ENCODE data around the gene PLK2. TPM values are rescaled to one million over a fixed set of nuclear protein-coding genes. Genes with fewer than 3 reads are reported as not detected.

Gene PLK2
- total RNA-seq, 1 donor from 2014 or later = 18.2 TPM

- H3K4me3 Mint-ChIP-seq (ENCODE audit: low read depth) = no peak overlapping the region
- H3K36me3 Mint-ChIP-seq (ENCODE audit: low read depth) = no peaks in the 10 kb centered on the region
- H3K27me3 Mint-ChIP-seq (ENCODE audit: low read depth) = peaks cover 18% of the 10 kb centered on the region
- DNase-seq (ENCODE audit: low spot score) = no peak
- H3K9me3 Mint-ChIP-seq = no peaks in the 10 kb centered on the region
- intact Hi-C loops (cut with micrococcal nuclease) = loop anchor here (5.0 kb wide), 2 partner anchors 575 to 1290 kb away; partner anchors contain the start of gene GPBP1
- H3K27ac Mint-ChIP-seq = no peak overlapping the region
- H3K4me1 Mint-ChIP-seq (ENCODE audit: low read depth) = peaks cover 26% of the 10 kb centered on the region
Measured at GRCh38 chr5:58462623-58463230, 2.8 kb upstream of the PLK2 start.

GRCh38 chr5:58462154-58462553 lies 2.3 kb upstream of the PLK2 start:
- Mint-ChIP-seq H3K36me3 (ENCODE audit: low read depth) (no peaks in the 10 kb centered on the region), H3K27me3 (ENCODE audit: low read depth) (peaks cover 21% of the 10 kb centered on the region), H3K27ac (no peak overlapping the region), H3K4me3 (ENCODE audit: low read depth) (no peak overlapping the region), H3K4me1 (ENCODE audit: low read depth) (peaks cover 23% of the 10 kb centered on the region), H3K9me3 (no peaks in the 10 kb centered on the region)
- intact Hi-C loops (cut with micrococcal nuclease) = loop anchor here (5.0 kb wide), 2 partner anchors 575 to 1290 kb away; partner anchors contain the start of gene GPBP1
- DNase-seq (ENCODE audit: low spot score) = no peak

GRCh38 chr5:58460732-58461286 lies 923 bp upstream of the PLK2 start:
- peaks cover 17% of the 10 kb centered on the region for H3K4me1 Mint-ChIP-seq (ENCODE audit: low read depth)
- H3K9me3 Mint-ChIP-seq = no peaks in the 10 kb centered on the region
- peaks cover 3% of the 10 kb centered on the region for H3K36me3 Mint-ChIP-seq (ENCODE audit: low read depth)
- peak overlapping the region; percentile 74 for H3K4me3 Mint-ChIP-seq (ENCODE audit: low read depth)
- intact Hi-C loops (cut with micrococcal nuclease) = loop anchor here (1.0 to 5.0 kb wide), 8 partner anchors 576 to 1552 kb away; partner anchors contain the start of genes GPBP1 and SETD9
- peak; percentile 85 for DNase-seq (ENCODE audit: low spot score)
- H3K27ac Mint-ChIP-seq = peak overlapping the region; percentile 5
- peaks cover 21% of the 10 kb centered on the region for H3K27me3 Mint-ChIP-seq (ENCODE audit: low read depth)

GRCh38 chr5:58459146-58460001 lies 512 bp downstream of the PLK2 start:
- H3K36me3 Mint-ChIP-seq (ENCODE audit: low read depth) = peaks cover 3% of the 10 kb centered on the region
- no peaks in the 10 kb centered on the region for H3K9me3 Mint-ChIP-seq
- DNase-seq (ENCODE audit: low spot score) = no peak
- peak overlapping the region; percentile 78 for H3K4me3 Mint-ChIP-seq (ENCODE audit: low read depth)
- H3K27ac Mint-ChIP-seq = no peak overlapping the region
- H3K4me1 Mint-ChIP-seq (ENCODE audit: low read depth) = peaks cover 17% of the 10 kb centered on the region
- H3K27me3 Mint-ChIP-seq (ENCODE audit: low read depth) = peaks cover 23% of the 10 kb centered on the region
- intact Hi-C loops (cut with micrococcal nuclease) = loop anchor here (1.0 to 5.0 kb wide), 7 partner anchors 578 to 1550 kb away; partner anchors contain the start of genes GPBP1 and SETD9

DNA sequence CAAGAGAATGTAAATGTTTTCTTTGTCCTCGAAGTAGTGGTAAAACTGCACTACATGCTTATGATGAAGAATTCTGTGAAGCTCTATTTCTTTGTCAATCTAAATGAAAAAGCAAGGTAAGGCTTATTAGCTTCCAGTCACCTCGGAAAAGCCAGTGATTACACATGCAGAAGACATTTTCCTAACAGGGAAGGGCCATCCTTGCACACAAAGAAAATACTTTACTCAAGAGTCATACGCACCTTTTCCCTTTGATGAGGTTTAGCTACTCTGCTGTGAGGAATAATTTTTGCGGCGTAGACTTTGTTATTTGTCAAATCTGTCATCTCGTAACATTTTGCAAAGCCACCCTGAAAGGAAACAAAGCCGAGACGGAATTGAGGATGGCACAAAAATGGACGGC lies 1.1 kb downstream of the PLK2 start:
- DNase-seq (ENCODE audit: low spot score) = no peak
- H3K4me1 Mint-ChIP-seq (ENCODE audit: low read depth) = peaks cover 17% of the 10 kb centered on the region
- intact Hi-C loops (cut with micrococcal nuclease) = no loop called here
- H3K9me3 Mint-ChIP-seq = no peaks in the 10 kb centered on the region
- no peak overlapping the region for H3K27ac Mint-ChIP-seq
- peaks cover 3% of the 10 kb centered on the region for H3K36me3 Mint-ChIP-seq (ENCODE audit: low read depth)
- peak overlapping the region; percentile 78 for H3K4me3 Mint-ChIP-seq (ENCODE audit: low read depth)
- H3K27me3 Mint-ChIP-seq (ENCODE audit: low read depth) = peaks cover 23% of the 10 kb centered on the region

DNA sequence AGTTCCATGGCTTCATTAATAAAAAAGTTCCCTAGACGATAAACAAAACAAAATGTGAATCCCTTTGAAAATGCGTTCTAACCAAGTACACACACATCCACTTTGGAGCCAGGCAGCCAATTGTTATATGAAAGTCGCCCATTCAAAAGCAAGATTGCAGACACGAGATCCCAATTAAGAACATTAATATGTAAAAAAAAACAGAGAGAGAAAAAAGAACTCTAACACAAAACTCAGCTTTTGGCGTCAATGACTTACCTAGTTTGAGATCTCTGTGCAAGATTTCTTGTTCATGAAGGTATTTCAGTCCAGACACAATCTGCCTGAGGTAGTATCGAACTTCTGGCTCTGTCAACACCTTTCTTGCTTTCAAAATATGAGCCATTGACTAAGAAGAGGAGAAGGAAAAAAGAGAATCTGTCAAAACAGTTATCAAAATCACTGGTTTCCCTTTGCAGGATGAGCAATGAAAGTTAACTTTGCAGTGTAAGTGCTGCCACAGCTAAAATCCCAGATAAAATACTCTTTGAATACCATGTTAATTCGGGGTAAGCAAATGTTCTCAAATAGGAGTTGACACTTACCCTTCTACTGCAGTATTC lies 1.6 kb downstream of the PLK2 start:
- DNase-seq (ENCODE audit: low spot score) = no peak
- no peak overlapping the region for H3K27ac Mint-ChIP-seq
- peaks cover 23% of the 10 kb centered on the region for H3K27me3 Mint-ChIP-seq (ENCODE audit: low read depth)
- H3K4me1 Mint-ChIP-seq (ENCODE audit: low read depth) = peaks cover 17% of the 10 kb centered on the region
- H3K4me3 Mint-ChIP-seq (ENCODE audit: low read depth) = peak overlapping the region; percentile 24
- H3K9me3 Mint-ChIP-seq = no peaks in the 10 kb centered on the region
- intact Hi-C loops (cut with micrococcal nuclease) = no loop called here
- H3K36me3 Mint-ChIP-seq (ENCODE audit: low read depth) = peaks cover 3% of the 10 kb centered on the region

DNA sequence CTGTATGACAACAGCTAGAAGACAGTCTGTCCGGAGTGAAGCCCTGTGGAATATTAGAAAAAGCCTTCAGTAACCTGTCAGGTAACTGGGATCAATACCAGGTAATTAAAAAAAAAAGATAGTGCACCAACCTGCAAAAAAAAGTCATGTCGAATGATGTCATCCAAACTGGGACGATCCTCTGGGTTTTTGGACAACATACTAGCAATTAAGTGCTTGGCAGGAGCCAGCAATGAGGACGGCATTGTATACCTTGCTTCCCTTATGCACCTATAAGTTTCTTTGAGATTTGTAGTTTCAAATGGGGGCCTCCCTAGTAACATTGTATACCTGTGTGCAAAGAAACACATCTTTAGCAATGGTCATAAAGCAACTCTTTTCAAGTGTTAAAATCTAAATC lies 2.8 kb downstream of the PLK2 start:
- Mint-ChIP-seq H3K4me3 (ENCODE audit: low read depth) (no peak overlapping the region), H3K4me1 (ENCODE audit: low read depth) (peaks cover 16% of the 10 kb centered on the region), H3K27me3 (ENCODE audit: low read depth) (peaks cover 26% of the 10 kb centered on the region), H3K36me3 (ENCODE audit: low read depth) (peaks cover 3% of the 10 kb centered on the region), H3K27ac (no peak overlapping the region), H3K9me3 (no peaks in the 10 kb centered on the region)
- intact Hi-C loops (cut with micrococcal nuclease) = no loop called here
- DNase-seq (ENCODE audit: low spot score) = no peak

GRCh38 chr5:58456486-58456885 lies 3.4 kb downstream of the PLK2 start:
- DNase-seq (ENCODE audit: low spot score) = no peak
- Mint-ChIP-seq H3K4me3 (ENCODE audit: low read depth) (no peak overlapping the region), H3K4me1 (ENCODE audit: low read depth) (peaks cover 14% of the 10 kb centered on the region), H3K27me3 (ENCODE audit: low read depth) (peaks cover 31% of the 10 kb centered on the region), H3K36me3 (ENCODE audit: low read depth) (peaks cover 3% of the 10 kb centered on the region), H3K27ac (no peak overlapping the region), H3K9me3 (no peaks in the 10 kb centered on the region)
- intact Hi-C loops (cut with micrococcal nuclease) = no loop called here

DNA sequence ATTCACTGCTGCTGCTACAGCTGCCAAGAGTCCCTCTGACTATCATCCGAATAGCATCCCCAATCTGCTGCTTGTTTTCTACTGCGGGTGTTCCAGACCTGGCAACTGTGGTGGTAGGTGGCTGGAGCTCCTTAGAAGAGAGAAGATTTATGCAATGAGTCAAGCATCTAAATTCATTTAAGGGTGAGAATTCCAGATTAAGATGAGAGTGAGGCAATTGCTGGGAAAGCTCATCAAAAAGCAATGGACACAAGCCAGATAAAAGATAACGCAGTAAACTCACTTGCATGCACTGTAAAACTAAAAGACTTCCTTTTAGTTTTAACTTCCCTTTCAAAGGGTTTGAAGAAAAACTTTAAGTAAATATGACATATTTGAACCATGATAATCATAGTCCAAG lies 3.9 kb downstream of the PLK2 start:
- no peak for DNase-seq (ENCODE audit: low spot score)
- peaks cover 11% of the 10 kb centered on the region for H3K4me1 Mint-ChIP-seq (ENCODE audit: low read depth)
- peaks cover 3% of the 10 kb centered on the region for H3K36me3 Mint-ChIP-seq (ENCODE audit: low read depth)
- no peak overlapping the region for H3K4me3 Mint-ChIP-seq (ENCODE audit: low read depth)
- H3K27ac Mint-ChIP-seq = no peak overlapping the region
- no peaks in the 10 kb centered on the region for H3K9me3 Mint-ChIP-seq
- H3K27me3 Mint-ChIP-seq (ENCODE audit: low read depth) = peaks cover 32% of the 10 kb centered on the region
- intact Hi-C loops (cut with micrococcal nuclease) = no loop called here

GRCh38 chr5:58455480-58455879 lies 4.4 kb downstream of the PLK2 start:
- no peak for DNase-seq (ENCODE audit: low spot score)
- H3K4me1 Mint-ChIP-seq (ENCODE audit: low read depth) = peaks cover 8% of the 10 kb centered on the region
- H3K36me3 Mint-ChIP-seq (ENCODE audit: low read depth) = peaks cover 3% of the 10 kb centered on the region
- no peak overlapping the region for H3K27ac Mint-ChIP-seq
- no peak overlapping the region for H3K4me3 Mint-ChIP-seq (ENCODE audit: low read depth)
- intact Hi-C loops (cut with micrococcal nuclease) = no loop called here
- H3K27me3 Mint-ChIP-seq (ENCODE audit: low read depth) = peaks cover 32% of the 10 kb centered on the region
- H3K9me3 Mint-ChIP-seq = no peaks in the 10 kb centered on the region

GRCh38 chr5:58455066-58455465 lies 4.8 kb downstream of the PLK2 start:
- intact Hi-C loops (cut with micrococcal nuclease) = no loop called here
- DNase-seq (ENCODE audit: low spot score) = no peak
- Mint-ChIP-seq H3K9me3 (no peaks in the 10 kb centered on the region), H3K27ac (no peak overlapping the region), H3K4me1 (ENCODE audit: low read depth) (peaks cover 8% of the 10 kb centered on the region), H3K36me3 (ENCODE audit: low read depth) (peaks cover 3% of the 10 kb centered on the region), H3K4me3 (ENCODE audit: low read depth) (no peak overlapping the region), H3K27me3 (ENCODE audit: low read depth) (peaks cover 32% of the 10 kb centered on the region)

DNA sequence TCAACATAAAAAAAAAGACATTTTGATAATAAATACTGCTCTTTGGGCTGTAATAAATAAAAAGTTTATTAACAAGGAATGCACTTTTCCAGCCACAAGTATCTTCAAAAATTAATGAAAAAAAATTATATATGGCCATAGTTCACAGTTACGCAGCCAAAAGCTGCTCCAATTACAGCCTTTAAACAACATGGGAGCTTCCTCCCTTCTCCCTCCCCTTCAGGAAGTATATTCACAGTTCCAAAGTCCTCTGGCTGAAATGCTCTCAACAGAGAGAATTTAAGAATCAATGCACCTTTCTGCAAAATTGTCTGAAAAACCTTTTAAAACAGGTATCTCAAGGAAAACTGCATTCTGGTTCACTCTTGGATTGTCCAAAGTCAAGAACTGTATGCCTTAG lies 5.9 kb downstream of the PLK2 start:
- Mint-ChIP-seq H3K4me1 (ENCODE audit: low read depth) (peaks cover 6% of the 10 kb centered on the region), H3K27me3 (ENCODE audit: low read depth) (peaks cover 29% of the 10 kb centered on the region), H3K27ac (no peak overlapping the region), H3K36me3 (ENCODE audit: low read depth) (peaks cover 3% of the 10 kb centered on the region), H3K4me3 (ENCODE audit: low read depth) (no peak overlapping the region), H3K9me3 (no peaks in the 10 kb centered on the region)
- intact Hi-C loops (cut with micrococcal nuclease) = no loop called here
- no peak for DNase-seq (ENCODE audit: low spot score)
